Tibial artery (tissue), 4 donors: Measurements from ENCODE around the gene CD164L2.

ENCODE experiments used
- DNase-seq, 2 donors: peaks; one replicate each; pipeline ENCODE4 v3.0.0-alpha.2; 2019
- H3K27ac ChIP-seq, 2 donors: fragments of 200-600 bp; sonication (generic) in 1 of 2; 1 replicate in 1 of 2; 2 replicates in 1 of 2; pipeline ENCODE4 v1.5.1; 2018 to 2019; ENCODE audit warnings: mild to moderate bottlenecking in 1 of 2
- H3K27me3 ChIP-seq, 2 donors: fragments of 200-600 bp; sonication (generic) in 1 of 2; one replicate each; pipeline versions ENCODE4 v1.5.1 to v1.6.0; 2016 to 2019
- H3K36me3 ChIP-seq, 3 donors: fragments of 200-600 bp; sonication (generic) in 2 of 3; one replicate each; pipeline ENCODE4 v1.5.1; 2016 to 2019; ENCODE audit warnings: mild to moderate bottlenecking in 2 of 3
- H3K4me1 ChIP-seq, 4 donors: fragments of 200-600 bp; sonication (generic) in 2 of 4; 1 replicate in 3 of 4; 2 replicates in 1 of 4; pipeline ENCODE4 v1.5.1; 2016 to 2019
- H3K4me3 ChIP-seq, 2 donors: fragments of 200-600 bp; sonication (generic) in 1 of 2; 1 replicate in 1 of 2; 2 replicates in 1 of 2; pipeline ENCODE4 v1.5.1; 2018 to 2019; ENCODE audit warnings: mild to moderate bottlenecking in 2 of 2
- H3K9me3 ChIP-seq, 3 donors: fragments of 200-600 bp; sonication (generic) in 1 of 3; one replicate each; pipeline ENCODE4 v1.5.1; 2016 to 2019
- CTCF ChIP-seq, 2 experiments: fragments of 200-600 bp in 1 of 2; fragments of 450-650 bp in 1 of 2; IDR thresholded peaks; one replicate each; pipeline ENCODE4 v1.5.1; 2017 to 2019; ENCODE audit warnings: antibody characterized with exemption in 2 of 2, mild to moderate bottlenecking in 1 of 2, moderate library complexity in 1 of 2
- intact Hi-C: fragments of 100-400 bp; cut with DNase I; formaldehyde crosslinking; loops from one replicate; pipeline ENCODE4 v1.15.0; 2023; ENCODE audit warnings: low total_unique reads

CD164L2 gene

GRCh38 chr1:27364696-27365371 lies 18.3 kb downstream of the CD164L2 start:
- no peak for TF ChIP-seq CTCF (IDR thresholded peaks at IDR 0.05)
- Histone ChIP-seq H3K27me3 (no peaks in the 10 kb centered on the region), H3K9me3 (no peaks in the 10 kb centered on the region), H3K36me3 (peaks cover 38 to 51% (median 44%) of the 10 kb centered on the region in 3 donors), H3K27ac (peak overlapping the region; percentile 95 to 99), H3K4me3 (peak overlapping the region; percentile 71 to 91), H3K4me1 (peaks cover 0 to 46% (median 29%) of the 10 kb centered on the region in 4 donors)
- no peak for DNase-seq
- intact Hi-C loops: no loop called here

GRCh38 chr1:27363766-27364695 lies 19.1 kb downstream of the CD164L2 start:
- Histone ChIP-seq H3K4me3 (peak overlapping the region in 1 of 2 donors; percentile 91), H3K9me3 (no peaks in the 10 kb centered on the region), H3K27ac (peak overlapping the region in 1 of 2 donors; percentile 99), H3K27me3 (no peaks in the 10 kb centered on the region), H3K4me1 (peaks cover 0 to 41% (median 29%) of the 10 kb centered on the region in 4 donors), H3K36me3 (peaks cover 46 to 59% (median 52%) of the 10 kb centered on the region in 3 donors)
- no peak for DNase-seq
- no peak for TF ChIP-seq CTCF (IDR thresholded peaks at IDR 0.05)
- intact Hi-C loops: no loop called here

- Histone ChIP-seq H3K36me3 (peaks cover 62 to 84% (median 75%) of the 10 kb centered on the region in 3 donors), H3K9me3 (no peaks in the 10 kb centered on the region), H3K4me1 (peaks cover 0 to 27% (median 20%) of the 10 kb centered on the region in 4 donors), H3K27me3 (no peaks in the 10 kb centered on the region), H3K27ac (no peak overlapping the region), H3K4me3 (no peak overlapping the region)
- intact Hi-C loops: no loop called here
- no peak for TF ChIP-seq CTCF (IDR thresholded peaks at IDR 0.05)
- no peak for DNase-seq
Observed at GRCh38 chr1:27361553-27361952, 21.6 kb downstream of the CD164L2 start.

- Histone ChIP-seq H3K36me3 (peaks cover 65 to 89% (median 81%) of the 10 kb centered on the region in 3 donors), H3K4me3 (no peak overlapping the region), H3K9me3 (no peaks in the 10 kb centered on the region), H3K27me3 (no peaks in the 10 kb centered on the region), H3K4me1 (peaks cover 0 to 27% (median 20%) of the 10 kb centered on the region in 4 donors), H3K27ac (no peak overlapping the region)
- intact Hi-C loops: no loop called here
- no peak for DNase-seq
- TF ChIP-seq CTCF (IDR thresholded peaks at IDR 0.05): no peak
Observed at GRCh38 chr1:27361044-27361402, 22.1 kb downstream of the CD164L2 start.

- DNase-seq: no peak
- Histone ChIP-seq H3K36me3 (peaks cover 72 to 96% (median 87%) of the 10 kb centered on the region in 3 donors), H3K27ac (no peak overlapping the region), H3K4me3 (no peak overlapping the region), H3K27me3 (no peaks in the 10 kb centered on the region), H3K9me3 (no peaks in the 10 kb centered on the region), H3K4me1 (peaks cover 0 to 27% (median 20%) of the 10 kb centered on the region in 4 donors)
- intact Hi-C loops: no loop called here
- TF ChIP-seq CTCF (IDR thresholded peaks at IDR 0.05): no peak
Observed at GRCh38 chr1:27360159-27361043, 22.7 kb downstream of the CD164L2 start.
